Ascending aorta (tissue), 2 donors: ENCODE measurements around the gene SSC5D. TPM values are rescaled to one million over a fixed set of nuclear protein-coding genes. Genes with fewer than 3 reads are reported as not detected.
"Not testable (repeated sequence)": the region's sequence is repeated elsewhere in the genome, so short reads cannot be mapped to it uniquely, and the experiment has no call there.

ENCODE experiments used
- DNase-seq, 2 donors: peaks; one replicate each; pipeline ENCODE4 v3.0.0-alpha.2; 2019; ENCODE audit warnings: low spot score in 2 of 2
- H3K27ac ChIP-seq, 2 donors: fragments of 200-600 bp; sonication (generic); one replicate each; pipeline ENCODE4 v1.5.1; 2016 to 2017; ENCODE audit warnings: mild to moderate bottlenecking in 1 of 2
- H3K27me3 ChIP-seq: fragments of 200-600 bp; sonication (generic); one replicate; pipeline ENCODE4 v1.5.1; 2017
- H3K36me3 ChIP-seq, 2 donors: fragments of 200-600 bp; sonication (generic); one replicate each; pipeline ENCODE4 v1.5.1; 2016
- H3K4me1 ChIP-seq, 2 donors: fragments of 200-600 bp; sonication (generic); one replicate each; pipeline ENCODE4 v1.5.1; 2016 to 2017; ENCODE audit warnings: mild to moderate bottlenecking in 1 of 2
- H3K4me3 ChIP-seq, 2 donors: fragments of 200-600 bp; sonication (generic); one replicate each; pipeline ENCODE4 v1.5.1; 2016 to 2017; ENCODE audit warnings: mild to moderate bottlenecking in 1 of 2
- H3K9me3 ChIP-seq, 2 donors: fragments of 200-600 bp; sonication (generic); one replicate each; pipeline ENCODE4 v1.5.1; 2016
- intact Hi-C: fragments of 100-400 bp; cut with DNase I; formaldehyde crosslinking; loops from one replicate; pipeline ENCODE4 v1.15.1; 2023
- total RNA-seq: library from RNA; depleted of rRNA; stranded (reverse); fragments of >200 nt; gene quantifications from one replicate; pipeline ENCODE4 v1.1.0, GENCODE V29; 2016
- TF ChIP-seq, protein P1 (sequence below), 3 experiments: fragments of 200-600 bp in 2 of 3; fragments of 450-650 bp in 1 of 3; sonication (generic) in 2 of 3; IDR thresholded peaks; one replicate each; pipeline ENCODE4 v1.5.1; 2016 to 2019; ENCODE audit warnings: antibody characterized with exemption in 3 of 3, mild to moderate bottlenecking in 1 of 3, moderate library complexity in 1 of 3

Gene SSC5D
- total RNA-seq, 1 donor from 2014 or later = 22.4 TPM

- intact Hi-C loops = no loop called here
- DNase-seq = no peak
Measured at GRCh38 chr19:55527197-55528029, 39.2 kb downstream of the SSC5D start.

GRCh38 chr19:55528030-55528803, 40.0 kb downstream of the SSC5D start:
- intact Hi-C loops = no loop called here

More at GRCh38 chr19:55527197-55528029, 39.2 kb downstream of the SSC5D start:
- Histone ChIP-seq H3K27ac (no peak overlapping the region), H3K4me3 (no peak overlapping the region), H3K9me3 (no peaks in the 10 kb centered on the region), H3K4me1 (peaks cover 0 to 4% of the 10 kb centered on the region in 2 donors), H3K36me3 (no peaks in the 10 kb centered on the region), H3K27me3 (peaks cover 12% of the 10 kb centered on the region)
- TF ChIP-seq, protein P1, sequence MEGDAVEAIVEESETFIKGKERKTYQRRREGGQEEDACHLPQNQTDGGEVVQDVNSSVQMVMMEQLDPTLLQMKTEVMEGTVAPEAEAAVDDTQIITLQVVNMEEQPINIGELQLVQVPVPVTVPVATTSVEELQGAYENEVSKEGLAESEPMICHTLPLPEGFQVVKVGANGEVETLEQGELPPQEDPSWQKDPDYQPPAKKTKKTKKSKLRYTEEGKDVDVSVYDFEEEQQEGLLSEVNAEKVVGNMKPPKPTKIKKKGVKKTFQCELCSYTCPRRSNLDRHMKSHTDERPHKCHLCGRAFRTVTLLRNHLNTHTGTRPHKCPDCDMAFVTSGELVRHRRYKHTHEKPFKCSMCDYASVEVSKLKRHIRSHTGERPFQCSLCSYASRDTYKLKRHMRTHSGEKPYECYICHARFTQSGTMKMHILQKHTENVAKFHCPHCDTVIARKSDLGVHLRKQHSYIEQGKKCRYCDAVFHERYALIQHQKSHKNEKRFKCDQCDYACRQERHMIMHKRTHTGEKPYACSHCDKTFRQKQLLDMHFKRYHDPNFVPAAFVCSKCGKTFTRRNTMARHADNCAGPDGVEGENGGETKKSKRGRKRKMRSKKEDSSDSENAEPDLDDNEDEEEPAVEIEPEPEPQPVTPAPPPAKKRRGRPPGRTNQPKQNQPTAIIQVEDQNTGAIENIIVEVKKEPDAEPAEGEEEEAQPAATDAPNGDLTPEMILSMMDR (IDR thresholded peaks at IDR 0.05) = no peak

DNA sequence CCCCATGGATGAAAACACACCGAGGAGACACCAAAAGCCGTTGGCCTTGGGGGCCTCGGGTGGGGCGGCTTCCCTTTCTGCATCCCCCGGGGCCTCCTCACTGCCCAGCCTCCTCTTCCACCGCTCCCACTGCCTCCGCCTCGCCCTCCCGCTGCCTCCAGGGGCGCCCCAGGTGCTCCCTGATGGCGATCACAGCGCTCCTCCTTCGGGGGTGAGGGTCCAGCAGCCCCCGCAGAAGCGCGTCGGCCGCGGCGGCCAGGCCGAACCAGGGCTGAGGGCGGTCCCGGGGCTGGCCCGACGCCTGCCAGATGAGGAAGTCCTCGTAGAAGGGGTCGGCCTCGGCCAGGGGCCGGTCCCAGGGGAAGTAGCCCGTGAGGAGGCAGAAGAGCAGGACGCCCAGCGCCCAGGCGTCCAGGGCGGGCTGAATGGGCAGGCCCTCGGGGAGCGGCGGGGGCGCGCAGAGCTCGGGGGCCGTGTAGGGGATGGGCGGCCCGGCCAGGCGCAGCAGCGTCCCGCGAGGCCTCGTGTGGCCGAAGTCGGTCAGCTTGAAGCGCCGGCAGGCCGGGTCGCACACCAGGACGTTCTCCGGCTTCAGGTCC, 41.5 kb downstream of the SSC5D start:
- TF ChIP-seq, protein P1 (IDR thresholded peaks at IDR 0.05) = no peak
- no peaks in the 10 kb centered on the region for H3K9me3 ChIP-seq
- H3K27ac ChIP-seq = no peak overlapping the region
- H3K36me3 ChIP-seq = no peaks in the 10 kb centered on the region
- DNase-seq = no peak
- intact Hi-C loops = no loop called here
- no peak overlapping the region for H3K4me3 ChIP-seq
- peaks cover 12% of the 10 kb centered on the region for H3K27me3 ChIP-seq
- H3K4me1 ChIP-seq = peaks cover 0 to 4% of the 10 kb centered on the region in 2 donors

More at GRCh38 chr19:55528030-55528803, 40.0 kb downstream of the SSC5D start:
- DNase-seq = no peak
- no peak overlapping the region for H3K4me3 ChIP-seq
- no peaks in the 10 kb centered on the region for H3K9me3 ChIP-seq
- no peak overlapping the region for H3K27ac ChIP-seq
- H3K4me1 ChIP-seq = peaks cover 0 to 4% of the 10 kb centered on the region in 2 donors
- H3K27me3 ChIP-seq = peaks cover 12% of the 10 kb centered on the region
- no peaks in the 10 kb centered on the region for H3K36me3 ChIP-seq
- TF ChIP-seq, protein P1 (IDR thresholded peaks at IDR 0.05) = no peak

GRCh38 chr19:55530996-55531395, 42.8 kb downstream of the SSC5D start:
- H3K36me3 ChIP-seq = no peaks in the 10 kb centered on the region
- peaks cover 0 to 4% of the 10 kb centered on the region in 2 donors for H3K4me1 ChIP-seq
- no peak overlapping the region for H3K27ac ChIP-seq
- DNase-seq = no peak
- peaks cover 12% of the 10 kb centered on the region for H3K27me3 ChIP-seq
- no peaks in the 10 kb centered on the region for H3K9me3 ChIP-seq
- intact Hi-C loops = no loop called here
- no peak overlapping the region for H3K4me3 ChIP-seq
- TF ChIP-seq, protein P1 (IDR thresholded peaks at IDR 0.05) = no peak

GRCh38 chr19:55534280-55534679, 46.0 kb downstream of the SSC5D start:
- H3K9me3 ChIP-seq, H3K27me3 ChIP-seq, DNase-seq, H3K4me3 ChIP-seq, H3K4me1 ChIP-seq, H3K36me3 ChIP-seq, intact Hi-C loops, H3K27ac ChIP-seq: not testable (repeated sequence)
